Glomerular visceral epithelial cell (primary cell): Measurements from ENCODE around the gene FASTKD1.
"Not testable (repeated sequence)": the region's sequence is repeated elsewhere in the genome, so short reads cannot be mapped to it uniquely, and the experiment has no call there.

Experiments used
- DNase-seq: peaks from one replicate; pipeline ENCODE4 v3.0.0-alpha.2; 2016; ENCODE audit errors: extremely low spot score

Gene FASTKD1, protein sequence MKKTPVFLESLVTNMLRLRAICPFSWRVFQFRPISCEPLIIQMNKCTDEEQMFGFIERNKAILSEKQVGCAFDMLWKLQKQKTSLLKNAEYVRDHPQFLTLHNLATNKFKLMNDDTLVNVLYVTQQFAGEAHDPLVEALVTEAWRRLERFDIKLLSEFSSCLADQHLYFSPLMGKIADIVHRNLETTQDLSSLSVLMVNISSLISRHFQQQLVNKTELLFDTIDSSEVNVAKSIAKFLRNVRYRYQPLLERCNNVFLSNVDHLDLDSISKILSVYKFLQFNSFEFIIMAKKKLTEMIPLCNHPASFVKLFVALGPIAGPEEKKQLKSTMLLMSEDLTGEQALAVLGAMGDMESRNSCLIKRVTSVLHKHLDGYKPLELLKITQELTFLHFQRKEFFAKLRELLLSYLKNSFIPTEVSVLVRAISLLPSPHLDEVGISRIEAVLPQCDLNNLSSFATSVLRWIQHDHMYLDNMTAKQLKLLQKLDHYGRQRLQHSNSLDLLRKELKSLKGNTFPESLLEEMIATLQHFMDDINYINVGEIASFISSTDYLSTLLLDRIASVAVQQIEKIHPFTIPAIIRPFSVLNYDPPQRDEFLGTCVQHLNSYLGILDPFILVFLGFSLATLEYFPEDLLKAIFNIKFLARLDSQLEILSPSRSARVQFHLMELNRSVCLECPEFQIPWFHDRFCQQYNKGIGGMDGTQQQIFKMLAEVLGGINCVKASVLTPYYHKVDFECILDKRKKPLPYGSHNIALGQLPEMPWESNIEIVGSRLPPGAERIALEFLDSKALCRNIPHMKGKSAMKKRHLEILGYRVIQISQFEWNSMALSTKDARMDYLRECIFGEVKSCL

DNA sequence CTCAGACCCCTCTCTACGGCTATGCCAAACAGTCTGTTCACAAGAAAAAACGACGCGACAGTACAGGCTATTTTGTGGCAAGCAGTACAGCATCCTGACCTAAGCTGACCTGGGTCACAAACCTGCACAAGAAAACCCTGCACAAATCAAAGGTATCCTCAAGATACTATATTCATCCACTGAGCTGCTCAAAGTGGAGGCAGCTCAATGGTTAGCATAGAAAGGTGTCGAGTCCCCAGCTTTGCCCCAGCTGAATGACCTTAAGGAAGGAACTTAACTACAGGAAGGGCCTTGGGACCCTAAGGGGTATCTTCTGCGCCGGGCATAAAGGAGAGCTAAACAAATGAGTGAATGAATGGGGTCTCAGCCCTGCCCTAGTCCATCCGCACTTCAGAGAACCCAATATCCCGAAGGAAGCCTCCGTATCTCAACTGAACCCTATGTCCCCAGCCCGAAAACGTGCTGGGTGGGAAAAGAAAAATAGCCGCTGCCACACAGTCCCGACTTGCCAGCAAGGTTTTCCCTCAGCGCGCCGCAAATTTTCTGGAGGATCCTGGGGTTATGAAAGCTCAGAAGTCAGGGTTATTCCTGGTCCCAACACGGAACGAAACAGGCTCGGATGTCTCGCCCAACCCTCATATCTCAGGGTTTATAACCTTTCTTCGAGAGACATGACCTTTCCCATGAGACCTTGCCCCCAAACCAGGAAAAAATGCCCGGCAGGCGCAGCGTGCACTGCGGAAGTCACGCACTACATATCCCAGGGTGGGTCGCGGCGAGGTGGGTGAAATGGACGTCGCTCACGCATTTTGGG is at the start of gene FASTKD1:
Gene FASTKD1, minus strand, starts transcription at position 706 of the 814 bp plus-strand sequence. CDS start 1,836 bp downstream, outside the sequence.
- peak; percentile 87 for DNase-seq

- no peak for DNase-seq
These were observed 49.6 kb upstream of the FASTKD1 start for GRCh38 chr2:169623235-169623634.

DNA sequence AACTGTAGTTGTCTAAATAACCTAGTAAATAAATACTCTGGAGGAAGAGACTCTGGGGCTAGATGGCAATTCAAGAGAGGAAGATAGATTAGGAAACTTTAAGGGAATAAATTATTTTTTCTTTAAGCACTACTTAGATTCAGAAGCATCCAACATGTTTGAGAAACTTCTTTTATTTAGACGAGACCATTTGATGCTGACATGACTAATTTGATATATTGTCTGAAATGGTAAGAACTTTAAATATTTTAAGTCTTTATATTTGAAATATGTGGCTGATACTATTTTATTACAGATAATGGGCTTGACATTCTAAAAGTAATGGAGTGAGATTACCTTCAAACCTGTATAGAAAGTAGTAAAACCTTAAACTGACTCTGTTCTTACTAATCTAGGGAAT is 46.8 kb upstream of the FASTKD1 start:
- DNase-seq, result no peak

DNA sequence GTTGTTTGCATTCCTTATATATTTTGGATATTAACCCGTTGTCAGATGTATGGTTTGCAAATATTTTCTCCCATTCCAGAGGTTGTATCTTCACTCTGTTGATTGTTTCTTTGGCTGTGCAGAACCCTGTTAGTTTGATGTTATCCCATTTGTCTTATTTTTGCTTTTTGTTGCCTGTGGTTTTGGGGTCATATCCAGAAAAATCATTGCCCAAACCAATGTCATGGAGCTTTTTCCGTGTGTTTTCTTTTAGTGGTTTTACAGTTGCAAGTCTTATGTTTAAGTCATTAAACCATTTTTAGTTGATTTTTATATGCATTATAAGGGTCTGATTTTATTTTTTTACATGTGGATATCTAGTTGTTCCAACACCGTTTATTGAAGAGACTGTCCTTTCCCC is 46.3 kb upstream of the FASTKD1 start:
- no peak for DNase-seq

GRCh38 chr2:169615982-169616381 is 42.3 kb upstream of the FASTKD1 start:
- not testable (repeated sequence) for DNase-seq

GRCh38 chr2:169613876-169614275 is 40.2 kb upstream of the FASTKD1 start:
- DNase-seq, result no peak

GRCh38 chr2:169609264-169609663 is 35.6 kb upstream of the FASTKD1 start:
- DNase-seq, result no peak

DNA sequence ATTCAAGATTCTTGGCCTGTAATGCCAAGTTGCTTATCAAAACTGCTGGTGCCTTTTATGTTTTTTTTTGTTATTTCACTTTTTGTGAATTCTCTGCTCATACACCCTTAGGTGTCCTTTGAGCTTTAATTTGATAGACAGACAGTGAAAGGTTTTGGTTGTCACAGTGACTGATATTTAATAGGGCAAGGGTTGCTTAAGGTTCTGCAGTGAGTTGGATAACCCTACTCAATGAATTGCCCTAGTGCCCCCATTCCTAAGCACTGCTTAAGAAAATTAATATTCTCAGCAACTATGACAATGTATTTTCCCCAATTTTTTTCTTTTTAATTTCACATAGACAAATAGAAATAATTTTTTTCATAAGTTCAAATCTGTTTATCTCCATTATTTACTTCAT is 25.9 kb upstream of the FASTKD1 start:
- no peak for DNase-seq

GRCh38 chr2:169598982-169599381 is 25.3 kb upstream of the FASTKD1 start:
- no peak for DNase-seq

DNA sequence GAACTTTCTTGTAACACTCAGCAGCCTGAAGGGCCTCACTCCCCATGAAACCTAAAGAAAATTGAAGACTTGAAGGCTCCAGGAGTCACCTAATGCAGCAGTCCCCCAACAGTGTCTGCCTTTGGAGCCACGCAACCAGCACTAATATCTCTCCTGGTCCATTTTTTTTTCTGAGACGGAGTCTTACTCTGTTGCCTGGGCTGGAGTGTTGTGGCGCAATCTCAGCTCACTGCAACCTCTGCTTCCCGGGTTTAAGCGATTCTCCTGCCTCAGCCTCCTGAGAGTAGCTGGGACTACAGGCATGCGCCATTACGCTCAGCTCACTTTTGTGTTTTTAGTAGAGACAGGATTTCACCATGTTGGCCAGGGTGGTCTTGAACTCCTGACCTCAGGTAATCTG is 22.9 kb upstream of the FASTKD1 start:
- DNase-seq, result not testable (repeated sequence)

DNA sequence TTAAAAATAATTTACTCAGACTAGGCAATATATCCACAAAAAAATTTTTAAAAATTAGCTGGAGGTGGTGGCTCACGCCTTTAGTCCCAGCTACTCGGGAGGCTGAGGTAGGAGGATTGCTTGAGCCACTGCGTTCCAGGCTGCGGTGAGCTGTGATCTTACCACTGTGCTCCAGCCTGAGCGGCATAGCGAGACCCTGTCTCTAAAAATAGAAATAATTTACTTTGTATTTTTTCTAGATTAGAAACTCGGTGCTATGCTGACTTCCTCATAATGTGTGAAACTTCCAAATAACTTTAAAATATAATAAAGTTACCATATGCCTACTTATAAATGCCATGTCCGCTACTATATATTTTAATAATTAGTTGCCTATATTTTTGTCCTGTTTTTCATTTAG is 17.1 kb upstream of the FASTKD1 start:
- DNase-seq, result no peak

DNA sequence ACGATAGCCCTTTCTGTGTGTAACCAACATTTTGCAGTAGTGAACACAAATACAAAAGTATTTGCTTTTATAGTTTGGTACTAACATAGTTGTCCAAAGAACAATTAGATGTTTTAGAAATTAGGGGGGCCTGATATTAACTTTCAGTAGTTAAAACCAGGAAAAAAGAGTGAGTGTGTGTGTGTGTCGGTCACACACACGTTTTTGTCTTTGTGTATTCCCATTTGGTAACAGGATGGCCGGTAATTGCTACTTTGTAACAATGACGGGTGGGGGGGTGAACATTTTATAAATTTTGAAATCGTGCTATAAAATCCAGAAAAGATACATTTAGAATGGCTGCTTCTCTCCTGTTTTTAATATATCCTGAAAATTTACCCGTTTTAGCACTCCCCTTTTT is 12.0 kb upstream of the FASTKD1 start:
- no peak for DNase-seq

DNA sequence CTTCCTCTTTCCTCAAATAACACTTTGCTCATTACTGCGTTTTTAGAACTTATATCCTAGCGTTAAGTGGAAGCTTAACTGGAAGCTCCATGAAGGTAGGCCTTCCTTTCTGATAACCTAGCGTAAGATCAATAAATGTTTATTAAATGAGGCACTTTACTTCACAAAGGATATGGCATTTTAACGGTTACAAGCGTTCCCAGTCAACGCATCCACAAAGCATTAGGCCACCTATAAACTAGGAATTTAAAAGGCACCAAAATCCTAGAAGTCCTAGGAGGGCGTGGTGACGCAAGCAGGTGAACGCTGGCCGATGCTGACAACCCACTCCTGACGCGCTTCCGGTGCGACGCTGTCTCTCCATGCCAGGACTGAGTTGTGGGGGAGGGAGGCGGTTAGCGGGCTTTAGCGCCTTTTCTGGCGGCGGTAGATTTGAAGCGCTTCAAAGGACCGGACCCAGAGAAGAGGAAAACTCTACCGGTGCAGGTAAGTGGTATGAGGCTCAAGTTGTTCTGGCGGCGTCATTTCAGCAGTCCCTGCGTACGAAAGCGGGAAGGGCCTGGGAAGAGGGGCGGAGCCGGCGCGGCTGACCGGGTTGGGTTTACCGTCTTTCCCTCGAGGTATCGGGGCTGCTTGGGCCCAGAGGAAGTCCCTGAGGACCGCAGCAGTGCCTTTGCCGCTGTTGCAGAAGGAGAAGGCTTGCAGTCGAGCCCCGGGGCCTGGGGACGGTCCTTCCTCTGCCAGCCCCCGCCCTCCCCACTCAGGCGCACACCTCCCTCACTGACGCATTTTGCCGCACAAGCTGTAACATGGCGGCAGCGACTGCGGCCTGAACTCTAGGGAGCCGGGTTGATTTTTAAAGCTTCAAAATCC is 10.6 kb upstream of the FASTKD1 start, which contains the start of gene PPIG:
Gene PPIG, plus strand, starts transcription at position 347 of the 873 bp plus-strand sequence. CDS start 19,691 bp downstream, outside the sequence.
- peak; percentile 89 for DNase-seq

DNA sequence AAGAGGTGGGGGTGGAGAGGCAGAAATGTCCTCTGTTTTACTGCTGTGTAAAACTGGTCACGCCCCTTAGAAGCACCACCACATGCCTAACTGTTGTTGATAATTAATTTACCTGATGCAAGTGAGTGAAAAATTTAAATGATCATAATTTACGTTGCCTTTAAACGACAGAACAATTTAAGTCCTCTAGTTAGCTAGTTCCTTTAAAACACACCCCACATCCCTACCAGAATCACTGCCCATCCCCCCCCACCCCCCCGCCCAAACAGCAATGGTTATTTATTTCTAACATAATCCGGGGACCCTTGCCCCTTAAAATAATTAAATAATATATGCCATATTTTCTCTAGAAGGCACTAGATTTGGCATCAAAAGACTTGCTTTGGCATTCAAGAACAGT is 9.9 kb upstream of the FASTKD1 start:
- DNase-seq, result no peak

DNA sequence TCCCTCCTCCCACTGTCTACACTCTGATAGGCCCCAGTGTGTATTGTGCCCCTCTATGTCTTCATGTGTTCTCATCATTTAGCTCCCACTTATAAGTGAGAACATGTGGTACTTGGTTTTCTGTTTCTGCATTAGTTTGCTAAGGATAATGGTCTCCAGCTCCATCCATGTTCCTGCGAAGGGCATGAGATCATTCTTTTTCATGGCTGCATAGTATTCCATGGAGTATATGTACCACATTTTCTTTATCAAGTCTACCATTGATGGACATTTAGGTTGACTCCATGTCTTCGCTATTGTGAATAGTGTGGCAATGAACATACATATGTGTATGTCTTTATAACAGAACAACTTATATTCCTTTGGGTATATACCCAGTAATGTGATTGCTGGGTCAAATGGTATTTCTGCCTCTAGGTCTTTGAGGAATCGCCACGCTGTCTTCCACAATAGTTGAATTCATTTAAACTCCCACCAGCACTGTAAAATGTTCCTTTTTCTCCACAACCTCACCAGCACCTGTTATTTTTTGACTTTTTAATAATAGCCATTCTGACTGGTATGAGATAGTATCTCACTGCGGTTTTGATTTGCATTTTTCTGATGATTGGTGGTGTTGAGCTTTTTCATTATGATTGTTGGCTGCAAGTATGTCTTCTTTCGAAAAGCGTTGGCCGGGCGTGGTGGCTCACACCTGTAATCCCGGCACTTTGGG is 9.0 kb upstream of the FASTKD1 start:
- DNase-seq, result not testable (repeated sequence)

DNA sequence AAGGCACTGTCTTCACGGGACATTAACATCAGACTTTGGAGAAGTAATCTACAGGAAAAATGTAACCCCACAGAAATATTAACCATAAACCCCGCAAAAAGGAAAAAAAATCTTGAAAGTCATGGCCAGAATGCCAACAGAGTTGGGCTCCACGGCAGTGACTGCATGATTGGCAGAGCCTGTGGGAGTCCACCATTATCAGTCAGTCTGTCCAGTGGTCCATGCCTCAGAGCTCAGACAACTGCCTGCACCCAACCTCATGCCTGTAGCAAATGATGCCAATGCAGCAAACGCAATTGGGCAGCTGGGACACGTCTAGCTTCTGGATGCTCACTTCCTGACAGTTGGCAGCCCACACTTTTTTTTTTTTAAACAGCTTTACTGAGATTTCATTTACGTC is 5.4 kb upstream of the FASTKD1 start:
- no peak for DNase-seq

- DNase-seq, result not testable (repeated sequence)
These were observed 1.6 kb upstream of the FASTKD1 start for GRCh38 chr2:169575264-169575663.

DNA sequence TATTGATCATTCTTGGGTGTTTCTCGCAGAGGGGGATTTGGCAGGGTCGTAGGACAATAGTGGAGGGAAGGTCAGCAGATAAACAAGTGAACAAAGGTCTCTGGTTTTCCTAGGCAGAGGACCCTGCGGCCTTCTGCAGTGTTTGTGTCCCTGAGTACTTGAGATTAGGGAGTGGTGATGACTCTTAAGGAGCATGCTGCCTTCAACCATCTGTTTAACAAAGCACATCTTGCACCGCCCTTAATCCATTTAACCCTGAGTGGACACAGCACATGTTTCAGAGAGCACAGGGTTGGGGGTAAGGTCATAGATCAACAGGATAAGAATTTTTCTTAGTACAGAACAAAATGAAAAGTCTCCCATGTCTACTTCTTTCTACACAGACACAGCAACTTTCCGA is 874 bp upstream of the FASTKD1 start:
- DNase-seq, result not testable (repeated sequence)

DNA sequence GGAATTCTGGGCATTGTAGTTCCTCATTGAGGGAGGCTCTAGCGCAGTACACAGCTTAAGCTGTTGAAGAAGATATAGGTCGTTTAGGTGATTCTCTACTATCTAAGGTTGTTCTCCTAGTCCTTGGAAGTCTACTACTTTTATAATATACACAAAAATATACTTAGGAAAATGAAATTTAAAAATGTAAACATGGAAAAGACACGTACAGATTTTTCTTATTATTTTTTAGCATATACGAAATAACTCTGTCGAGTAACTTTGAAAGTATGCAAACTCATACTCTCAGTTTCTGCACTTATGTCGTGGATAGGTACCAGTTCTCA is 272 bp upstream of the FASTKD1 start:
- DNase-seq, result no peak

GRCh38 chr2:169572821-169573159 is 875 bp downstream of the FASTKD1 start:
- no peak for DNase-seq
